Glutamatergic neuron (in vitro differentiated cells): ENCODE results near the gene SLAMF7. TPM values are rescaled to one million over a fixed set of nuclear protein-coding genes. Genes with fewer than 3 reads are reported as not detected.

ENCODE experiments used
- DNase-seq: peaks from one replicate; pipeline ENCODE4 v3.0.0; 2022
- H3K27ac Mint-ChIP-seq: one replicate; pipeline ENCODE4 v1.8.0; 2020; ENCODE audit warnings: mild to moderate bottlenecking, mixed read lengths, inconsistent platforms; ENCODE audit not compliant: unreplicated experiment
- H3K27me3 Mint-ChIP-seq: one replicate; pipeline ENCODE4 v1.8.0; 2020; ENCODE audit warnings: mild to moderate bottlenecking, moderate library complexity, mixed read lengths, inconsistent platforms; ENCODE audit not compliant: unreplicated experiment
- H3K36me3 Mint-ChIP-seq: one replicate; pipeline ENCODE4 v1.8.0; 2020; ENCODE audit warnings: mild to moderate bottlenecking, mixed read lengths, inconsistent platforms; ENCODE audit not compliant: unreplicated experiment
- H3K4me1 Mint-ChIP-seq: one replicate; pipeline ENCODE4 v1.8.0; 2020; ENCODE audit warnings: mild to moderate bottlenecking, low read depth, mixed read lengths, inconsistent platforms; ENCODE audit not compliant: unreplicated experiment
- H3K4me3 Mint-ChIP-seq: one replicate; pipeline ENCODE4 v1.8.0; 2020; ENCODE audit warnings: mild to moderate bottlenecking, mixed read lengths, inconsistent platforms; ENCODE audit not compliant: unreplicated experiment
- H3K9me3 Mint-ChIP-seq: one replicate; pipeline ENCODE4 v1.8.0; 2020; ENCODE audit warnings: mild to moderate bottlenecking, moderate library complexity, mixed read lengths, inconsistent platforms; ENCODE audit not compliant: unreplicated experiment
- total RNA-seq: library from RNA; stranded (reverse); fragmentation: NEBNext Ultra II Directional; extraction: Animal tissue kit (Norgen Biotek cat#: 25700); gene quantifications from one replicate; pipeline ENCODE4 v1.2.1, GENCODE V29; 2021; ENCODE audit not compliant: unreplicated experiment
- TF ChIP-seq, protein P1 (sequence below): fragments of 200-600 bp; sonication (generic); IDR thresholded peaks from one replicate; pipeline ENCODE4 v1.5.0; 2021; ENCODE audit not compliant: partially characterized antibody, unreplicated experiment

SLAMF7 gene
- total RNA-seq, 1 donor from 2014 or later = not detected

DNA sequence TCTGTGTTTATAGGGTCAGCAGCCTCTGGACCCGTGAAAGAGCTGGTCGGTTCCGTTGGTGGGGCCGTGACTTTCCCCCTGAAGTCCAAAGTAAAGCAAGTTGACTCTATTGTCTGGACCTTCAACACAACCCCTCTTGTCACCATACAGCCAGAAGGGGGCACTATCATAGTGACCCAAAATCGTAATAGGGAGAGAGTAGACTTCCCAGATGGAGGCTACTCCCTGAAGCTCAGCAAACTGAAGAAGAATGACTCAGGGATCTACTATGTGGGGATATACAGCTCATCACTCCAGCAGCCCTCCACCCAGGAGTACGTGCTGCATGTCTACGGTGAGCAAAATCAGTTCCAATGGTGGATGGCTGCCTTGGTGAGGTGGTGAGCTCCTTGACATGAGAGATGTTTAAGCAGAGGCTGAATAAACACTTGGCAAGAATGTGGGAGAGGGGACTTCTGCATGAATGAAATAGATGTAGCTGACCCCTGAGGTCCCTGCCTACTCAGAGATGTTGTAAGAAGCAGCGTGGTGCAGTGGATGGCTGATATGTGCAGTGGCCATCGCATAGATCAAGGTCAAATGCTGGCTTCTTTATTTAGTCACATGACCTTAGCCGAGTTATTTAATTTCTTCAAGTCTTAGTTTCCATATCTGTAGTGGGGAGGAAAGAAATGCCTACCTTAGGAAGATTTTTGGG is 9.3 kb downstream of the SLAMF7 start:
- no peaks in the 10 kb centered on the region for H3K36me3 Mint-ChIP-seq
- no peak for DNase-seq
- H3K9me3 Mint-ChIP-seq = no peaks in the 10 kb centered on the region
- H3K27ac Mint-ChIP-seq = no peak overlapping the region
- H3K27me3 Mint-ChIP-seq = peaks cover 3% of the 10 kb centered on the region
- no peak overlapping the region for H3K4me3 Mint-ChIP-seq
- H3K4me1 Mint-ChIP-seq = no peaks in the 10 kb centered on the region
- TF ChIP-seq, protein P1, sequence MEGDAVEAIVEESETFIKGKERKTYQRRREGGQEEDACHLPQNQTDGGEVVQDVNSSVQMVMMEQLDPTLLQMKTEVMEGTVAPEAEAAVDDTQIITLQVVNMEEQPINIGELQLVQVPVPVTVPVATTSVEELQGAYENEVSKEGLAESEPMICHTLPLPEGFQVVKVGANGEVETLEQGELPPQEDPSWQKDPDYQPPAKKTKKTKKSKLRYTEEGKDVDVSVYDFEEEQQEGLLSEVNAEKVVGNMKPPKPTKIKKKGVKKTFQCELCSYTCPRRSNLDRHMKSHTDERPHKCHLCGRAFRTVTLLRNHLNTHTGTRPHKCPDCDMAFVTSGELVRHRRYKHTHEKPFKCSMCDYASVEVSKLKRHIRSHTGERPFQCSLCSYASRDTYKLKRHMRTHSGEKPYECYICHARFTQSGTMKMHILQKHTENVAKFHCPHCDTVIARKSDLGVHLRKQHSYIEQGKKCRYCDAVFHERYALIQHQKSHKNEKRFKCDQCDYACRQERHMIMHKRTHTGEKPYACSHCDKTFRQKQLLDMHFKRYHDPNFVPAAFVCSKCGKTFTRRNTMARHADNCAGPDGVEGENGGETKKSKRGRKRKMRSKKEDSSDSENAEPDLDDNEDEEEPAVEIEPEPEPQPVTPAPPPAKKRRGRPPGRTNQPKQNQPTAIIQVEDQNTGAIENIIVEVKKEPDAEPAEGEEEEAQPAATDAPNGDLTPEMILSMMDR = no peak

GRCh38 chr1:160748878-160749269 is 9.8 kb downstream of the SLAMF7 start:
- H3K27me3 Mint-ChIP-seq = peaks cover 3% of the 10 kb centered on the region
- H3K36me3 Mint-ChIP-seq = no peaks in the 10 kb centered on the region
- H3K9me3 Mint-ChIP-seq = no peaks in the 10 kb centered on the region
- H3K27ac Mint-ChIP-seq = no peak overlapping the region
- TF ChIP-seq, protein P1 = no peak
- no peaks in the 10 kb centered on the region for H3K4me1 Mint-ChIP-seq
- DNase-seq = no peak
- no peak overlapping the region for H3K4me3 Mint-ChIP-seq

DNA sequence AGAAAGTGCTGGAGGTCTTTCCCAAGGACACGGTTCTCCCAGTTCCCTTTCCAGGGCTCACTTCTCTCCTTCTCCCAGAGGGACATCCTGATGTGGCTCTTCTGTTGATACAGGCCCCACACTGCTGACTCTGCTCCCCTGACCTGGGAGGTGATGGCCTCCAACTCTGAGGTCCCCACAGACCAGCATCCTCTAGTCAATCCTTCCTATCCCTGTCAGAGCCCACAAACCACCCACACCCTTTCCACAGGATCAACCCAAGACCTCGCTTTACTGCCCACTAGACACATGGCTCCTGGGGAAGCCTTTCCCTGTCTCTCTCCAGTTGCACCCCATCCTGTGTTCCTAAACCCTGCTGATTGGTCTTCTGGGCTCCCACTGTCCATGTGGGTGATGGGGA is 11.6 kb downstream of the SLAMF7 start:
- Mint-ChIP-seq H3K4me1 (no peaks in the 10 kb centered on the region), H3K9me3 (no peaks in the 10 kb centered on the region), H3K27me3 (peaks cover 3% of the 10 kb centered on the region), H3K4me3 (no peak overlapping the region), H3K27ac (no peak overlapping the region), H3K36me3 (no peaks in the 10 kb centered on the region)
- DNase-seq = no peak
- TF ChIP-seq, protein P1 = no peak

DNA sequence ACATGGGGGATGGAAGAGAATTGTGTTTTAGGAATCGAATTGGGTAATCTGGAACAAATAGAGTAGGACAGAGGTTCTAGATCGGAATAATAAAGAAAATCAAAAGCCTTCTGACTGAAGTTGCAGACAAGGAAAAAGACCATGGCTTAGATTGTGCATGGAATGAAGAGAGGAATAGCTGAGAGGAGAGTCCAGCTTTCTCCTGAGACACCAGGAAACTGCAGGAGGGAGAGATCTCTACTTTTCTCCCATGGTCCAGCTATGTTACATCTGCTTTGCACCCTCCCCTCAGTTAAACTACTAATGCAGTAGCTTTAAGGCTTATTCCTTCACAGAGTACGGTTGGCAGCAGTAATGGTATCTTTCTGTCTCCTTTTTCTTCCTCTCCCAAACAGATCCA is 13.4 kb downstream of the SLAMF7 start:
- no peak for DNase-seq
- Mint-ChIP-seq H3K27ac (no peak overlapping the region), H3K27me3 (peaks cover 3% of the 10 kb centered on the region), H3K9me3 (peaks cover 2% of the 10 kb centered on the region), H3K4me1 (no peaks in the 10 kb centered on the region), H3K36me3 (no peaks in the 10 kb centered on the region), H3K4me3 (no peak overlapping the region)
- TF ChIP-seq, protein P1 = no peak

DNA sequence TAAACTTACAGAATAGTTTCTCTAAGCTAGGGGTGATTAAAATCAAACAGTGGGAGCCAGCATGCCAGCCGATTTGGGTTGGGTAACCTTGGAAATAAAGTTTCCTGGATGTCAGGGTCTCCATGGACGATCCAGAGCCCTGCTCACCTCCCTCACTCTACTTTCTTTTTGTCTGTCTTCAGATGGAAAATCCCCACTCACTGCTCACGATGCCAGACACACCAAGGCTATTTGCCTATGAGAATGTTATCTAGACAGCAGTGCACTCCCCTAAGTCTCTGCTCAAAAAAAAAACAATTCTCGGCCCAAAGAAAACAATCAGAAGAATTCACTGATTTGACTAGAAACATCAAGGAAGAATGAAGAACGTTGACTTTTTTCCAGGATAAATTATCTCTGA is 13.9 kb downstream of the SLAMF7 start:
- Mint-ChIP-seq H3K9me3 (peaks cover 2% of the 10 kb centered on the region), H3K27me3 (peaks cover 3% of the 10 kb centered on the region), H3K27ac (no peak overlapping the region), H3K4me3 (no peak overlapping the region), H3K36me3 (no peaks in the 10 kb centered on the region), H3K4me1 (no peaks in the 10 kb centered on the region)
- DNase-seq = no peak
- TF ChIP-seq, protein P1 = no peak
